Thoracic aorta (tissue), 2 donors: ENCODE measurements around the gene EEF1AKMT1. TPM values are rescaled to one million over a fixed set of nuclear protein-coding genes. Genes with fewer than 3 reads are reported as not detected.

ENCODE experiments used
- ATAC-seq: fragments of 150-250 bp; one replicate; pipeline ENCODE4 v1.8.0; 2017; ENCODE audit warnings: low read depth; ENCODE audit not compliant: insufficient number of reproducible peaks, low FRiP score
- DNase-seq: peaks from one replicate; pipeline ENCODE4 v3.0.0-alpha.2; 2020; ENCODE audit warnings: low spot score
- H3K27ac ChIP-seq, 2 donors: fragments of 200-600 bp; sonication (generic); 1 replicate in 1 of 2; 2 replicates in 1 of 2; pipeline ENCODE4 v1.5.1; 2016; ENCODE audit warnings: mild to moderate bottlenecking in 2 of 2, moderate library complexity in 2 of 2
- H3K27me3 ChIP-seq: fragments of 200-600 bp; sonication (generic); replicated peaks from 2 replicates; pipeline ENCODE4 v1.6.0; 2016; ENCODE audit warnings: mild to moderate bottlenecking; ENCODE audit not compliant: insufficient read depth
- H3K36me3 ChIP-seq: fragments of 200-600 bp; sonication (generic); one replicate; pipeline ENCODE4 v1.5.1; 2016
- H3K4me1 ChIP-seq, 2 donors: fragments of 200-600 bp; sonication (generic); 1 replicate in 1 of 2; 2 replicates in 1 of 2; pipeline versions ENCODE4 v1.5.1 to v1.6.0; 2016; ENCODE audit warnings: low read depth in 2 of 2, mild to moderate bottlenecking in 1 of 2; ENCODE audit not compliant: control insufficient read depth in 1 of 2
- H3K4me3 ChIP-seq: fragments of 200-600 bp; sonication (generic); 2 replicates; pipeline ENCODE4 v1.5.1; 2016; ENCODE audit warnings: mild to moderate bottlenecking
- H3K9me3 ChIP-seq: fragments of 200-600 bp; sonication (generic); 2 replicates; pipeline ENCODE4 v1.5.1; 2016
- total RNA-seq, 2 donors: library from RNA; depleted of rRNA; stranded (reverse); fragments of >200 nt; gene quantifications; one replicate each; pipeline versions ENCODE4 v1.1.0 to v1.2.3, GENCODE V29; 2016
- TF ChIP-seq, protein P1 (sequence below): fragments of 200-600 bp; sonication (generic); IDR thresholded peaks from one replicate; pipeline ENCODE4 v1.5.1; 2019; ENCODE audit warnings: antibody characterized with exemption

EEF1AKMT1 gene
- total RNA-seq, 2 donors from 2014 or later = 8.4 to 12.7 TPM

DNA sequence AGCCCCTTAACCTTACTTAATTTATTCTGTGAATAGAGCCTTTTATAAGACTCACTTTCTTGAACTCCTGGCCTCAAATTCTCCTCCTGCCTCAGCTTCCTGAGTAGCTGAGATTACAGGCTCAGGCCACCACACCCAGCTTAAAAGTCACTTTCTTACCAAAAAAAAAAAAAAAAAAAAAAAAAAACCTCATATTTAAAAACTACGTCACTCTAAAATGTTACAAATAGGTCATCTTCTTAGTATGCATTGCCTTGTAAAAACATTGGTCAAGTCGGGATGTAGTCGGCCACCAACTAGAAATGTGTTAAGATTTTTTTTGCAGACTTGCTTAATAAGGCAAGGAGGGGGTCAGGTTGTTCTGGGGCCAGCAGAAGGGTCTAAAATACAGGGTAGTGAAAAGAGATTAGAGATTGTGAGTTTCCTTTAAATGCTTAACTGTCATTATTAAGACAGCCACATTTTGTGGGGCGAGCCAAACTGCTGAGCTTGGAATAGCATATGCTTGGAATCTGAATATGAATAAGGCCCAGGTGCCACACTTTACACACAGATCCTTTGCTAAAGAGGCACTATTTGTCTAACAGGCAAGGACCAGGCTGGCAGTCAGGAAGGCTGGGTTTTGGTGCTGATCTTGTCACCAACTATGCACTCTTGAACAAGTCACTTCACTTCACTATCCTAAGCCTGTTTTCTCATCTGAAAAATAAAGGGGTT is 86.7 kb downstream of the EEF1AKMT1 start:
- no peak for ATAC-seq
- H3K36me3 ChIP-seq = no peaks in the 10 kb centered on the region

DNA sequence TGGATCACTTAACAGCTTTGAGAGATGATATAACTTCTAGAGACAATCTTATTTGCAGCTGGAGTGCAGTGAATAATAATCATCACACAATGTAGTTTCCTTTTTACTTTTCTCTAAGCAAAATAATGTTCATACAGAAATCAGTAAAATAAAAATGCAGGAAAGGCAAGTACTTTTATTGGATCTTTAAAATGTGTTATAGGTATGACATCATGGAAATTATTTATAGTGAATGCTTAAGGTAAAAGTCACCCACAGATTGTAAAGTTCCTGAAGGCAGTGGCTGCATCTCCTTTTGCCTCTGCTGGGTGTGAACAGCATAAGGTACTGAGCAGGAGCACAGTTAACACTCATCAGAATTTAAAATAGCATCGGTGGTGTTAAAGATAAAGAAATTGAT is 87.6 kb downstream of the EEF1AKMT1 start:
- Histone ChIP-seq H3K27ac (no peak overlapping the region), H3K27me3 (no peaks in the 10 kb centered on the region), H3K36me3 (no peaks in the 10 kb centered on the region), H3K9me3 (no peaks in the 10 kb centered on the region), H3K4me3 (no peak overlapping the region), H3K4me1 (no peaks in the 10 kb centered on the region)
- DNase-seq (no peak), ATAC-seq (no peak)
- TF ChIP-seq, protein P1, sequence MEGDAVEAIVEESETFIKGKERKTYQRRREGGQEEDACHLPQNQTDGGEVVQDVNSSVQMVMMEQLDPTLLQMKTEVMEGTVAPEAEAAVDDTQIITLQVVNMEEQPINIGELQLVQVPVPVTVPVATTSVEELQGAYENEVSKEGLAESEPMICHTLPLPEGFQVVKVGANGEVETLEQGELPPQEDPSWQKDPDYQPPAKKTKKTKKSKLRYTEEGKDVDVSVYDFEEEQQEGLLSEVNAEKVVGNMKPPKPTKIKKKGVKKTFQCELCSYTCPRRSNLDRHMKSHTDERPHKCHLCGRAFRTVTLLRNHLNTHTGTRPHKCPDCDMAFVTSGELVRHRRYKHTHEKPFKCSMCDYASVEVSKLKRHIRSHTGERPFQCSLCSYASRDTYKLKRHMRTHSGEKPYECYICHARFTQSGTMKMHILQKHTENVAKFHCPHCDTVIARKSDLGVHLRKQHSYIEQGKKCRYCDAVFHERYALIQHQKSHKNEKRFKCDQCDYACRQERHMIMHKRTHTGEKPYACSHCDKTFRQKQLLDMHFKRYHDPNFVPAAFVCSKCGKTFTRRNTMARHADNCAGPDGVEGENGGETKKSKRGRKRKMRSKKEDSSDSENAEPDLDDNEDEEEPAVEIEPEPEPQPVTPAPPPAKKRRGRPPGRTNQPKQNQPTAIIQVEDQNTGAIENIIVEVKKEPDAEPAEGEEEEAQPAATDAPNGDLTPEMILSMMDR = no peak

More for the DNA sequence above, 86.7 kb downstream of the EEF1AKMT1 start:
- Histone ChIP-seq H3K27ac (no peak overlapping the region), H3K4me1 (no peaks in the 10 kb centered on the region), H3K9me3 (no peaks in the 10 kb centered on the region), H3K27me3 (no peaks in the 10 kb centered on the region), H3K4me3 (no peak overlapping the region)
- DNase-seq = no peak
- TF ChIP-seq, protein P1 = no peak

GRCh38 chr13:20685092-20685491 is 88.7 kb downstream of the EEF1AKMT1 start:
- no peaks in the 10 kb centered on the region for H3K4me1 ChIP-seq
- ATAC-seq = no peak
- no peak overlapping the region for H3K27ac ChIP-seq
- TF ChIP-seq, protein P1 = no peak
- no peaks in the 10 kb centered on the region for H3K27me3 ChIP-seq
- no peak overlapping the region for H3K4me3 ChIP-seq
- H3K36me3 ChIP-seq = no peaks in the 10 kb centered on the region
- DNase-seq = no peak
- H3K9me3 ChIP-seq = no peaks in the 10 kb centered on the region

DNA sequence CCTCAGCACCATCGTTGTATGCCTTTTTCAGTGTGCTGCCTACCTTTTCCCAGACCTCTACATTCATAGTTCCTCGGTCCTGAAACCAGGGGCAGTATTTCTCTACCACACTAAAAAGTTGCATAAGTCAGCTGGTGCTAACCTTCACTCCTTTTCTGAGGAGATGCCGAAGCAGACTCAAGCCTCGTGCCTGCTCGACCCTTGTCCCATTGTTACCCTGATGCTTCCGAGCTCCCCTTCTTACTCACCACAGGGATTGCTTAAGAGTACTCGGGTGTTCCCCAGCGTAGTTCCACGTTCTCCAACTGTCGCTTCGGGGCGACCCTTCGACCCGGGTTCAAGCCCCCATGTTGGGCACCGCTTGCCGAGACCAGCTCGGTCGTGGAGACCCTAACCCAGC is 89.2 kb downstream of the EEF1AKMT1 start:
- TF ChIP-seq, protein P1 = no peak
- DNase-seq (no peak), ATAC-seq (no peak)
- no peaks in the 10 kb centered on the region for H3K9me3 ChIP-seq
- H3K27ac ChIP-seq = no peak overlapping the region
- no peaks in the 10 kb centered on the region for H3K4me1 ChIP-seq
- no peak overlapping the region for H3K4me3 ChIP-seq
- H3K27me3 ChIP-seq = no peaks in the 10 kb centered on the region
- H3K36me3 ChIP-seq = no peaks in the 10 kb centered on the region

- ATAC-seq = no peak
- H3K4me1 ChIP-seq = no peaks in the 10 kb centered on the region
Observed at GRCh38 chr13:20684041-20684440, 89.7 kb downstream of the EEF1AKMT1 start.

More at GRCh38 chr13:20684041-20684440, 89.7 kb downstream of the EEF1AKMT1 start:
- DNase-seq = no peak
- TF ChIP-seq, protein P1 = no peak
- Histone ChIP-seq H3K4me3 (no peak overlapping the region), H3K27ac (no peak overlapping the region), H3K9me3 (no peaks in the 10 kb centered on the region), H3K36me3 (no peaks in the 10 kb centered on the region), H3K27me3 (no peaks in the 10 kb centered on the region)
